Naive thymus-derived CD8-positive, alpha-beta T cell (primary cell): ENCODE results near the gene BCL7C. TPM values are rescaled to one million over a fixed set of nuclear protein-coding genes. Genes with fewer than 3 reads are reported as not detected.
A peak's percentile ranks its signal among the peaks of the same experiment; 100 is the strongest.

Experiments
- ATAC-seq, 2 donors: fragments of 150-1000 bp; cut with Tn5 transposase in 1 of 2; sonication (Bioruptor Pico), chemical (Tn5 transposase) in 1 of 2; 1 replicate in 1 of 2; 2 replicates in 1 of 2; pipeline ENCODE4 v1.10.0; 2021; ENCODE audit warnings: mild to moderate bottlenecking in 2 of 2, moderate library complexity in 2 of 2
- POLR2A ChIA-PET: fragments of 350-600 bp; sonication (Branson Sonifier 250); formaldehyde crosslinking; loops from one replicate; lab custom pipeline; 2021; ENCODE audit warnings: antibody characterized with exemption; lab: Charles Lee
- DNase-seq, 10 donors: peaks; one replicate each; pipeline versions ENCODE4 v3.0.0 to v3.0.0-alpha.2; 2020 to 2022
- H3K27ac Mint-ChIP-seq, 10 donors: one replicate each; pipeline ENCODE4 v1.8.0; 2020 to 2022; ENCODE audit warnings: mild to moderate bottlenecking in 10 of 10, mixed read lengths in 10 of 10, moderate library complexity in 4 of 10, inconsistent platforms in 1 of 10
- H3K27me3 Mint-ChIP-seq, 5 donors: one replicate each; pipeline ENCODE4 v1.8.0; 2021 to 2022; ENCODE audit warnings: mixed read lengths in 5 of 5
- H3K36me3 Mint-ChIP-seq, 3 donors: one replicate each; pipeline ENCODE4 v1.8.0; 2020 to 2022; ENCODE audit warnings: mixed read lengths in 3 of 3, mild to moderate bottlenecking in 2 of 3, inconsistent platforms in 1 of 3
- H3K4me1 Mint-ChIP-seq, 4 donors: one replicate each; pipeline ENCODE4 v1.8.0; 2021 to 2022; ENCODE audit warnings: mixed read lengths in 4 of 4
- H3K4me3 Mint-ChIP-seq, 10 donors: one replicate each; pipeline ENCODE4 v1.8.0; 2020 to 2022; ENCODE audit warnings: mild to moderate bottlenecking in 10 of 10, mixed read lengths in 10 of 10, moderate library complexity in 6 of 10, inconsistent platforms in 1 of 10
- H3K9me3 Mint-ChIP-seq, 9 donors: one replicate each; pipeline ENCODE4 v1.8.0; 2020 to 2022; ENCODE audit warnings: mixed read lengths in 9 of 9, mild to moderate bottlenecking in 3 of 9, inconsistent platforms in 1 of 9, moderate library complexity in 1 of 9
- polyA plus RNA-seq, 3 donors: library from polyadenylated mRNA; unstranded; fragments of 300-500 nt; fragmentation: Illumina TruSeq; gene quantifications; one replicate each; pipeline ENCODE4 v1.2.3, GENCODE V29; 2021
- total RNA-seq, 8 experiments: library from RNA in 2 of 8; stranded (reverse) in 2 of 8; gene quantifications; one replicate each; pipeline ENCODE4 v1.2.3 and lab custom pipeline; 2021 to 2026

The BCL7C gene
- total and polyA plus RNA-seq, 5 experiments from 2014 or later: 24.2 to 38.8 (median 33.9) TPM

- POLR2A ChIA-PET: interaction anchor here (0.5 to 2.8 kb wide), 7 partner anchors 26 to 742 kb away, joined by 3 to 11 read pairs (median 4); partner anchors contain the start of genes PHKG2 and RUSF1
- H3K27me3 Mint-ChIP-seq: no peaks in the 10 kb centered on the region
- H3K9me3 Mint-ChIP-seq: no peaks in the 10 kb centered on the region
- peak; percentile 2 to 6 for ATAC-seq
- peak; percentile 81 to 94 (median 88) for DNase-seq
- no peaks in the 10 kb centered on the region for H3K36me3 Mint-ChIP-seq
- H3K4me1 Mint-ChIP-seq: peaks cover 21 to 33% (median 25%) of the 10 kb centered on the region in 4 donors
- peak overlapping the region; percentile 96 to 100 (median 99) for H3K4me3 Mint-ChIP-seq
- H3K27ac Mint-ChIP-seq: peak overlapping the region; percentile 97 to 100 (median 99)
Observed at GRCh38 chr16:30921748-30922419, 28.0 kb upstream of the BCL7C start.

GRCh38 chr16:30921459-30921747 is 27.5 kb upstream of the BCL7C start:
- H3K4me1 Mint-ChIP-seq: peaks cover 17 to 28% (median 21%) of the 10 kb centered on the region in 4 donors
- H3K27me3 Mint-ChIP-seq: no peaks in the 10 kb centered on the region
- POLR2A ChIA-PET: interaction anchor here (1.0 to 2.8 kb wide), 3 partner anchors 17 to 46 kb away, joined by 6 to 11 read pairs (median 8); no protein-coding TSS in a partner anchor
- ATAC-seq: no peak
- H3K36me3 Mint-ChIP-seq: no peaks in the 10 kb centered on the region
- no peaks in the 10 kb centered on the region for H3K9me3 Mint-ChIP-seq
- no peak for DNase-seq
- H3K4me3 Mint-ChIP-seq: peak overlapping the region; percentile 96 to 100 (median 99)
- peak overlapping the region; percentile 97 to 100 (median 99) for H3K27ac Mint-ChIP-seq

- POLR2A ChIA-PET: interaction anchor here (0.6 to 2.8 kb wide), 6 partner anchors 16 to 76 kb away, joined by 3 to 11 read pairs (median 5); no protein-coding TSS in a partner anchor
- DNase-seq: no peak
- no peaks in the 10 kb centered on the region for H3K27me3 Mint-ChIP-seq
- no peak for ATAC-seq
- peak overlapping the region in 5 of 10 donors; percentile 41 to 100 (median 55) for H3K27ac Mint-ChIP-seq
- H3K4me1 Mint-ChIP-seq: peaks cover 12 to 23% (median 17%) of the 10 kb centered on the region in 4 donors
- no peaks in the 10 kb centered on the region for H3K36me3 Mint-ChIP-seq
- H3K4me3 Mint-ChIP-seq: peak overlapping the region in 7 of 10 donors; percentile 60 to 100 (median 99)
- H3K9me3 Mint-ChIP-seq: no peaks in the 10 kb centered on the region
Observed at GRCh38 chr16:30920891-30921290, 27.0 kb upstream of the BCL7C start.

- POLR2A ChIA-PET: interaction anchor here (1.3 kb wide), 1 partner anchor 44 kb away, joined by 4 read pairs; no protein-coding TSS in a partner anchor
- H3K4me1 Mint-ChIP-seq: peaks cover 6 to 12% (median 8%) of the 10 kb centered on the region in 4 donors
- H3K27me3 Mint-ChIP-seq: no peaks in the 10 kb centered on the region
- DNase-seq (no peak), ATAC-seq (no peak)
- H3K4me3 Mint-ChIP-seq: no peak overlapping the region
- no peak overlapping the region for H3K27ac Mint-ChIP-seq
- H3K9me3 Mint-ChIP-seq: no peaks in the 10 kb centered on the region
- H3K36me3 Mint-ChIP-seq: no peaks in the 10 kb centered on the region
Observed at GRCh38 chr16:30918614-30919013, 24.7 kb upstream of the BCL7C start.

- no peaks in the 10 kb centered on the region for H3K36me3 Mint-ChIP-seq
Observed at GRCh38 chr16:30914830-30915229, 21.0 kb upstream of the BCL7C start.

GRCh38 chr16:30912794-30913412 is 19.0 kb upstream of the BCL7C start:
- H3K27me3 Mint-ChIP-seq: no peaks in the 10 kb centered on the region
- POLR2A ChIA-PET: interaction anchor here (0.7 to 1.7 kb wide), 4 partner anchors 9 to 73 kb away, joined by 3 to 7 read pairs (median 4); no protein-coding TSS in a partner anchor
- no peak for ATAC-seq
- no peak for DNase-seq
- no peak overlapping the region for H3K4me3 Mint-ChIP-seq
- H3K36me3 Mint-ChIP-seq: no peaks in the 10 kb centered on the region
- H3K4me1 Mint-ChIP-seq: peaks cover 2 to 3% (median 2%) of the 10 kb centered on the region in 4 donors
- H3K9me3 Mint-ChIP-seq: no peaks in the 10 kb centered on the region
- H3K27ac Mint-ChIP-seq: peak overlapping the region in 2 of 10 donors; percentile 28 to 46

More at GRCh38 chr16:30914830-30915229, 21.0 kb upstream of the BCL7C start:
- H3K27me3 Mint-ChIP-seq: no peaks in the 10 kb centered on the region
- no peak overlapping the region for H3K27ac Mint-ChIP-seq
- H3K4me3 Mint-ChIP-seq: no peak overlapping the region
- no peaks in the 10 kb centered on the region for H3K9me3 Mint-ChIP-seq
- POLR2A ChIA-PET: interaction anchor here (0.6 kb wide), 1 partner anchor 53 kb away, joined by 3 read pairs; no protein-coding TSS in a partner anchor
- DNase-seq (no peak), ATAC-seq (no peak)
- H3K4me1 Mint-ChIP-seq: no peaks in the 10 kb centered on the region

GRCh38 chr16:30910427-30911029 is 16.7 kb upstream of the BCL7C start:
- H3K36me3 Mint-ChIP-seq: no peaks in the 10 kb centered on the region
- ATAC-seq (no peak), DNase-seq (no peak)
- no peaks in the 10 kb centered on the region for H3K27me3 Mint-ChIP-seq
- POLR2A ChIA-PET: no interaction called here
- H3K4me3 Mint-ChIP-seq: no peak overlapping the region
- H3K27ac Mint-ChIP-seq: peak overlapping the region in 1 of 10 donors; percentile 24
- H3K4me1 Mint-ChIP-seq: peaks cover 7 to 12% (median 10%) of the 10 kb centered on the region in 4 donors
- no peaks in the 10 kb centered on the region for H3K9me3 Mint-ChIP-seq

- Mint-ChIP-seq H3K4me3 (no peak overlapping the region), H3K9me3 (peaks cover 0 to 4% (median 0%) of the 10 kb centered on the region in 9 donors), H3K27me3 (no peaks in the 10 kb centered on the region), H3K36me3 (peaks cover 0 to 2% (median 0%) of the 10 kb centered on the region in 3 donors), H3K27ac (no peak overlapping the region), H3K4me1 (peaks cover 18 to 35% (median 29%) of the 10 kb centered on the region in 4 donors)
- POLR2A ChIA-PET: interaction anchor here (1.0 kb wide), 2 partner anchors 14 to 31 kb away, joined by 3 read pairs; partner anchors contain the start of gene BCL7C
- no peak for ATAC-seq
- DNase-seq: no peak
Observed at GRCh38 chr16:30907064-30907463, 13.2 kb upstream of the BCL7C start.

- Mint-ChIP-seq H3K27ac (peak overlapping the region in 9 of 10 donors; percentile 44 to 100 (median 97)), H3K36me3 (peaks cover 0 to 2% (median 0%) of the 10 kb centered on the region in 3 donors), H3K4me3 (peak overlapping the region in 3 of 10 donors; percentile 94 to 98 (median 96)), H3K27me3 (no peaks in the 10 kb centered on the region), H3K9me3 (peaks cover 0 to 4% (median 0%) of the 10 kb centered on the region in 9 donors), H3K4me1 (peaks cover 21 to 46% (median 36%) of the 10 kb centered on the region in 4 donors)
- ATAC-seq (no peak), DNase-seq (no peak)
- POLR2A ChIA-PET: interaction anchor here (0.5 to 5.9 kb wide), 6 partner anchors 8 to 172 kb away, joined by 3 to 125 read pairs (median 6); partner anchors contain the start of gene CTF1
Observed at GRCh38 chr16:30904114-30904780, 10.4 kb upstream of the BCL7C start.

GRCh38 chr16:30903596-30903995 is 9.7 kb upstream of the BCL7C start:
- no peak for DNase-seq
- POLR2A ChIA-PET: interaction anchor here (1.6 to 5.9 kb wide), 4 partner anchors 10 to 59 kb away, joined by 4 to 125 read pairs (median 24); no protein-coding TSS in a partner anchor
- peak overlapping the region; percentile 85 to 100 (median 96) for H3K27ac Mint-ChIP-seq

GRCh38 chr16:30903002-30903401 is 9.1 kb upstream of the BCL7C start:
- DNase-seq (peak in 4 of 10 donors; percentile 32 to 61 (median 36)), ATAC-seq (peak; percentile 26 to 43)
- no peaks in the 10 kb centered on the region for H3K27me3 Mint-ChIP-seq
- POLR2A ChIA-PET: interaction anchor here (0.6 to 5.9 kb wide), 14 partner anchors 10 to 1752 kb away, joined by 3 to 125 read pairs (median 4); partner anchors contain the start of genes BCL7C, FBRS, FBXL19 and ZNF646
- peaks cover 0 to 4% (median 0%) of the 10 kb centered on the region in 9 donors for H3K9me3 Mint-ChIP-seq
- H3K4me3 Mint-ChIP-seq: peak overlapping the region; percentile 86 to 99 (median 96)
- H3K27ac Mint-ChIP-seq: peak overlapping the region; percentile 95 to 100 (median 98)
- H3K4me1 Mint-ChIP-seq: peaks cover 20 to 44% (median 35%) of the 10 kb centered on the region in 4 donors
- H3K36me3 Mint-ChIP-seq: peaks cover 0 to 2% (median 0%) of the 10 kb centered on the region in 3 donors

More at GRCh38 chr16:30903596-30903995, 9.7 kb upstream of the BCL7C start:
- no peak for ATAC-seq
- Mint-ChIP-seq H3K9me3 (peaks cover 0 to 4% (median 0%) of the 10 kb centered on the region in 9 donors), H3K27me3 (no peaks in the 10 kb centered on the region), H3K36me3 (peaks cover 0 to 2% (median 0%) of the 10 kb centered on the region in 3 donors), H3K4me1 (peaks cover 20 to 46% (median 36%) of the 10 kb centered on the region in 4 donors), H3K4me3 (peak overlapping the region in 9 of 10 donors; percentile 2 to 98 (median 79))
